Lower leg skin (tissue), 3 donors: Measurements from ENCODE around the gene ROR2.

Experiments
- POLR2A ChIP-seq, 2 donors: fragments of 450-650 bp; IDR thresholded peaks; one replicate each; pipeline ENCODE4 v1.6.1; 2016 to 2017; ENCODE audit warnings: antibody characterized with exemption in 2 of 2, mild to moderate bottlenecking in 1 of 2, moderate library complexity in 1 of 2
- TF ChIP-seq, protein P1 (sequence below), 3 donors: fragments of 450-650 bp; IDR thresholded peaks; one replicate each; pipeline ENCODE4 v1.5.1; 2016; ENCODE audit warnings: antibody characterized with exemption in 3 of 3, mild to moderate bottlenecking in 3 of 3, moderate library complexity in 2 of 3

DNA sequence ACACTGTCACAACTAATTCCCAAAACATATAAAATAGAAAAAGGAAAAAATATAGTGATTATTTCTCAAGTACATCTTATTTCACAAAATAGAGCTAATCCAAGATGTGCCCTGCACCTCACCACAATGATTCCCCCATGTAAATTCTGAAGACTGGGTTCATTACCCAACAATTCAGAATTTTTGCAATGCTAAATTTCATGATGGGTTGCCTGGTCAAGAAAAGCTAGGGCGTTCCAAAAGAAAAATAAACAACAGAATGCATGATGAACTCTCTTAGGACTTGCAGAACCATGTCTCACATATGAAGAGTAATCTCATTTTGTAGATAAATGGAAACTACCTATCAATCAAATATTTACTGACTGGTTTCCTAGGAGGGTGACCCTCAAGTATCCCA is 266.8 kb downstream of the ROR2 start:
- TF ChIP-seq, protein P1, sequence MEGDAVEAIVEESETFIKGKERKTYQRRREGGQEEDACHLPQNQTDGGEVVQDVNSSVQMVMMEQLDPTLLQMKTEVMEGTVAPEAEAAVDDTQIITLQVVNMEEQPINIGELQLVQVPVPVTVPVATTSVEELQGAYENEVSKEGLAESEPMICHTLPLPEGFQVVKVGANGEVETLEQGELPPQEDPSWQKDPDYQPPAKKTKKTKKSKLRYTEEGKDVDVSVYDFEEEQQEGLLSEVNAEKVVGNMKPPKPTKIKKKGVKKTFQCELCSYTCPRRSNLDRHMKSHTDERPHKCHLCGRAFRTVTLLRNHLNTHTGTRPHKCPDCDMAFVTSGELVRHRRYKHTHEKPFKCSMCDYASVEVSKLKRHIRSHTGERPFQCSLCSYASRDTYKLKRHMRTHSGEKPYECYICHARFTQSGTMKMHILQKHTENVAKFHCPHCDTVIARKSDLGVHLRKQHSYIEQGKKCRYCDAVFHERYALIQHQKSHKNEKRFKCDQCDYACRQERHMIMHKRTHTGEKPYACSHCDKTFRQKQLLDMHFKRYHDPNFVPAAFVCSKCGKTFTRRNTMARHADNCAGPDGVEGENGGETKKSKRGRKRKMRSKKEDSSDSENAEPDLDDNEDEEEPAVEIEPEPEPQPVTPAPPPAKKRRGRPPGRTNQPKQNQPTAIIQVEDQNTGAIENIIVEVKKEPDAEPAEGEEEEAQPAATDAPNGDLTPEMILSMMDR (IDR thresholded peaks at IDR 0.05) = no peak
- TF ChIP-seq POLR2A (IDR thresholded peaks at IDR 0.05) = no peak
